Ovary (tissue), 3 donors: ENCODE results near the gene DPH7.

Source experiments
- CTCF ChIP-seq, 3 donors: fragments of 450-650 bp in 2 of 3; fragments of 200-600 bp in 1 of 3; IDR thresholded peaks; one replicate each; pipeline versions ENCODE4 v1.5.1 to v1.8.0; 2016 to 2022; ENCODE audit warnings: antibody characterized with exemption in 3 of 3, mild to moderate bottlenecking in 1 of 3
- POLR2A ChIP-seq: fragments of 450-650 bp; IDR thresholded peaks from one replicate; pipeline ENCODE4 v1.6.1; 2017; ENCODE audit warnings: antibody characterized with exemption, mild to moderate bottlenecking, moderate library complexity
- donor health status: DM: no; HTN: no; CAD: no.

GRCh38 chr9:137607141-137607857, 28.6 kb upstream of the DPH7 start:
- TF ChIP-seq CTCF (IDR thresholded peaks at IDR 0.05) (no peak), POLR2A (no peak)
